Fibroblast of villous mesenchyme (primary cell): ENCODE data around the gene KCNH1. TPM values are rescaled to one million over a fixed set of nuclear protein-coding genes. Genes with fewer than 3 reads are reported as not detected.

Experiments used
- DNase-seq: peaks from one replicate; pipeline ENCODE4 v3.0.0-alpha.2; 2010; ENCODE audit warnings: low read depth
- H3K4me3 ChIP-seq: 2 replicates; pipeline ENCODE4 v1.5.1; 2011; ENCODE audit warnings: low read depth, mild to moderate bottlenecking, low read length
- total RNA-seq: library from RNA; depleted of rRNA; stranded (reverse); fragments of >200 nt; gene quantifications from 2 replicates; pipeline ENCODE4 v1.2.3, GENCODE V29; 2012
- TF ChIP-seq, protein P1 (sequence below): IDR thresholded peaks from 2 replicates; pipeline ENCODE4 v1.5.1; 2012; ENCODE audit warnings: low read depth, mild to moderate bottlenecking, low read length; ENCODE audit not compliant: insufficient read depth

KCNH1 gene
- total RNA-seq, 1 donor: 11.2 TPM

DNA sequence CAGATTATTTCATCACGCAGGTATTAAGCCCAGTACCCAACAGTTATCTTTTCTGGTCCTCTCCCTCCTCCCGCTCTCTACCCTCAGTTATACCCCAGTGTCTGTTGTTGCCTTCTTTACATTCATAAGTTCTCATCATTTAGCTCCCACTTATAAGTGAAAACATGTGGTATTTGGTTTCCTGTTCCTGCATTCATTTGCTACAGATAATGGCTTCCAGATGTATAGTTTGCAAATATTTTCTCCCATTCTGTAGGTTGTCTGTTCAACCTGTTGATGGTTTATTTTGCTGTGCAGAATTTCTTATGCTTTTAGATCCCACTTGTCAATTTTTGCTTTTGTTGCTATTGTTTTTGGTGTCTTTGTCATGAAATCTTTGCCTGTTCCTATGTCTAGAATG is 21.1 kb upstream of the KCNH1 start:
- no peak overlapping the region for H3K4me3 ChIP-seq
- no peak for DNase-seq
- TF ChIP-seq, protein P1, sequence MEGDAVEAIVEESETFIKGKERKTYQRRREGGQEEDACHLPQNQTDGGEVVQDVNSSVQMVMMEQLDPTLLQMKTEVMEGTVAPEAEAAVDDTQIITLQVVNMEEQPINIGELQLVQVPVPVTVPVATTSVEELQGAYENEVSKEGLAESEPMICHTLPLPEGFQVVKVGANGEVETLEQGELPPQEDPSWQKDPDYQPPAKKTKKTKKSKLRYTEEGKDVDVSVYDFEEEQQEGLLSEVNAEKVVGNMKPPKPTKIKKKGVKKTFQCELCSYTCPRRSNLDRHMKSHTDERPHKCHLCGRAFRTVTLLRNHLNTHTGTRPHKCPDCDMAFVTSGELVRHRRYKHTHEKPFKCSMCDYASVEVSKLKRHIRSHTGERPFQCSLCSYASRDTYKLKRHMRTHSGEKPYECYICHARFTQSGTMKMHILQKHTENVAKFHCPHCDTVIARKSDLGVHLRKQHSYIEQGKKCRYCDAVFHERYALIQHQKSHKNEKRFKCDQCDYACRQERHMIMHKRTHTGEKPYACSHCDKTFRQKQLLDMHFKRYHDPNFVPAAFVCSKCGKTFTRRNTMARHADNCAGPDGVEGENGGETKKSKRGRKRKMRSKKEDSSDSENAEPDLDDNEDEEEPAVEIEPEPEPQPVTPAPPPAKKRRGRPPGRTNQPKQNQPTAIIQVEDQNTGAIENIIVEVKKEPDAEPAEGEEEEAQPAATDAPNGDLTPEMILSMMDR: no peak

DNA sequence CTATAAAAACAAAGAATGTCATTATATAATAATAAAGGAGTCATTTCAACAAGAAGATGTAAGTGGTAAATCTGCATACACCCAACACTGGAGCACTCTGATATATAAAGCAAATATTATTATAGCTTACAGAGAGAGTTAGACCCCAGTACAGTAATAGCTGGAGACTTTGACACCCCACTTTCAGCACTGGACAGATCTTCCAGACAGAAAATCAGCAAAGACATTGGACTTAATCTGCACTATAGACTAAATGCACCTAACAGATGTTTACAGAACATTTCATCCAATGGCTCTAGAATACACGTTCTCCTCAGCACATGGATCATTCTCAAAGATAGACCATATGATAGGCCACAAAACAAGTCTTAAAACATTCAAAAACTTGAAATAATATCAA is 20.0 kb upstream of the KCNH1 start:
- no peak for DNase-seq

DNA sequence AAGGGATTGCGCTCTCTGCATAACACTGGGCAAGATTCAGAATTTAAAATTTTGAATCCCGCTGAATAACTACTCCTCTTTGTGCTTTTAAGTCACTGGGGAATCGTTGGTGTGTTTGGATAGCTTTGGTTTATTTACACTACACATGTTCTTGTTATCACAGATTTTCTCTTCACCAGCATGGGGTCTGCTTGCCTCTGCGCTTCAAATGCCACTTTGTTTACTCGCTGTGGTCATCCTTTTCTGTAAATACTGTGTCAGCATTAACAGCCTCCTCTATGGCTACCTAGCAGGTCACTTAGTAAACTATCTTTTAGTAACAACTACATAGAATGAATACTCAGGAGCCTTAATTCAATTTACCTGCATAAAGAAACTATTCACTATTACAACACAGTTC is 14.4 kb upstream of the KCNH1 start:
- no peak for DNase-seq
- H3K4me3 ChIP-seq: no peak overlapping the region
- TF ChIP-seq, protein P1: no peak

More for the DNA sequence above, 20.0 kb upstream of the KCNH1 start:
- H3K4me3 ChIP-seq: no peak overlapping the region
- TF ChIP-seq, protein P1: no peak

DNA sequence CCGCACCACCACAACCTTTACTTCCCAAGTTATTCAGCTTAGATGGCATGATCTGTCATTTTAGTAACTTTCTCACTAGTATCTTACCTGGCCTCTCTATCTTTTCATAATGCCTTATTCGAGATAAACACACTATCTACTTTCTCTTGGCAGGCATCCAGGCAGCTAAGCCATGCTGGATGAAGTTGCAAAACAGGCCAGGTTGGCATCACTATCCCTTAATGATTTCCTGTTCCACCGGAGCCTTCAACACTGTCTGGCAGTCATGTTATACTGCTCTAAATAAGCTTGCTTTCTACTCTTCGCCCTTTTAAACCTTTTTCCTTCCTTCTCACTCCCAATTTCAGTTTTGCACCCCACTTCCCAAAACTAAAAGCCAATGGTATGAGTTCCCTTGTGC is 12.0 kb upstream of the KCNH1 start:
- no peak for DNase-seq
- no peak overlapping the region for H3K4me3 ChIP-seq
- TF ChIP-seq, protein P1: no peak

DNA sequence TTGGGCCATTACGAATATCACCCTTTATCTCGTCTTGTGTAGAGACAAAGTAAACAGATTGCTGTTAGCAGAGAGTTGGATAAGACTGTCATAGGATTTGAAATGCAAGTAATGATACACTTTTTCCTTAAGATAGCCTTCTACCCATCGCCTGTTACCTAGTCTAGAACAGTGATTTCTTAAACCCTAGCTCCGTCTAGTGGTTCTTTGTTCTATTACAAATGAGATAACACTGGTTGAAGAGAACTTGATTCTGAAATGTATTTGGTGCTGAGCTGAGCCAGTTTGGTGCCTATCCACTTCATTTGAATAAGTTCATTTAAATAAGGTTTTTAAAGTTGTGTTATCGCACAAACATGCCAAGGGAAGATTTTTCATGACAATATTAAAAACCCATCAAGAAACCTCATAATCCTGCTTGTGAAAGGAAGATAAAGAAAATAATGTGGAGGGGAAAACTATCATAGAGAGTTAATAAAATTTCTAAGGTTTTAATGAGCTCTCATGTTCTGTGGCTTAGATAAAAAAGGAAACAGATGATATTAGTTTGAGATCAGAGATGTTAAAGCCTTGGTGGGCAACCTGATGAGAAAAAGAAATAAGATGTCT is 1.5 kb upstream of the KCNH1 start:
- no peak overlapping the region for H3K4me3 ChIP-seq
- TF ChIP-seq, protein P1: peak; percentile 81
- DNase-seq: peak; percentile 61

DNA sequence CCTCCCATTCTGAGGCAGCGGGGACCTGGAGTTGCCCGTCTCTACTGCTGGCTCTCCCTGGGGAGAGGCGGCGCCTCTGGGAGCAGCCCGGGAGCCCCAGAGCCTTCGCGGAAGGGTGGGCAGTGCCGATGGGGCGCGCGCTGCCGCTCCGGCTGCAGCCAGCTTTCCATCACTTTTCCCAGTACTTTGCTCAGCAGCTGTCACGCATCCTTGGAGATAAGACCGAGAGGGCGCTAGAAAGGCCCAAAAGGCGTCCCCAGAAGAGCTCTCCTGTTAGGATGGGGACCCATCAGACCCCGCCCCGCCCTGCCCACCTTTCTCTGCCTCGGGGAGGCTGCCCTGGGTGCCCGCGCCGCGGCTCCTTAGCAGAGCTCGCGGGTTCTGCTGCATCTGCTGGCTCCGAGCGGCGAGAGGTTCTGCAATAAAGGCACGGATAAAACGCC is 534 bp downstream of the KCNH1 start:
- DNase-seq: no peak
- TF ChIP-seq, protein P1: no peak

More for the DNA sequence above, 534 bp downstream of the KCNH1 start:
- peak overlapping the region; percentile 50 for H3K4me3 ChIP-seq
